Measurements from ENCODE around the gene CADM4. TPM values are rescaled to one million over a fixed set of nuclear protein-coding genes. Genes with fewer than 3 reads are reported as not detected.

The CADM4 gene
- total RNA-seq, 1 experiment from 2014 or later, result 28.7 TPM

GRCh38 chr19:43619262-43620060, 20.2 kb downstream of the CADM4 start, which contains the start of gene ZNF428:
Gene ZNF428 (minus strand): TSS chr19:43619629. CDS start chr19:43614304, 5,325 bp downstream.
- TF ChIP-seq YY1 (IDR thresholded peaks at IDR 0.05; ENCODE audit: extremely low read depth, insufficient replicate concordance, low read depth, low read length) (no peak), SIN3A (IDR thresholded peaks at IDR 0.05; ENCODE audit: low read depth) (peak; percentile 77), TCF7L2 (IDR thresholded peaks at IDR 0.05; ENCODE audit: borderline replicate concordance, extremely low read depth, insufficient read depth, insufficient read length) (peak; percentile 90), POLR2AphosphoS5 (IDR thresholded peaks at IDR 0.05; ENCODE audit: low read depth, low read length) (peak; percentile 73; the same call in 1 of the 2 replicates), POLR2A (IDR thresholded peaks at IDR 0.05; ENCODE audit: borderline replicate concordance, extremely low read depth, insufficient read depth, insufficient read length) (peak; percentile 72), ZFX (IDR thresholded peaks at IDR 0.05) (peak; percentile 70; the same call in 1 of the 2 replicates), ZBTB33 (IDR thresholded peaks at IDR 0.05; ENCODE audit: extremely low read depth, insufficient replicate concordance, low read length) (no peak)
- TF ChIP-seq, protein P1, sequence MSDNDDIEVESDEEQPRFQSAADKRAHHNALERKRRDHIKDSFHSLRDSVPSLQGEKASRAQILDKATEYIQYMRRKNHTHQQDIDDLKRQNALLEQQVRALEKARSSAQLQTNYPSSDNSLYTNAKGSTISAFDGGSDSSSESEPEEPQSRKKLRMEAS (IDR thresholded peaks at IDR 0.05), result peak; percentile 49; the same call in 1 of the 2 replicates
- ChIA-PET POLR2A (no interaction called here), CTCF (no interaction called here)

More at GRCh38 chr19:43619262-43620060, 20.2 kb downstream of the CADM4 start, which contains the start of gene ZNF428:
- ATAC-seq (peak; percentile 88), DNase-seq (ENCODE audit: low read depth, low spot score) (peak; percentile 61)
- Histone ChIP-seq H4K20me1 (ENCODE audit: insufficient read depth) (no peaks in the 10 kb centered on the region), H3K4me2 (ENCODE audit: low read length) (peak within 1 kb of the TSS; percentile 99), H3K9ac (ENCODE audit: low read length) (peak within 1 kb of the TSS; percentile 72), H3K9me3 (ENCODE audit: control insufficient read depth in 1 of 2, insufficient read depth in 1 of 2, low read depth in 1 of 2, low read length in 2 of 2) (no peaks in the 10 kb centered on the region), H3K9me2 (ENCODE audit: insufficient read depth) (no peaks in the 10 kb centered on the region), H3K36me3 (ENCODE audit: control insufficient read depth in 1 of 2, insufficient read depth in 2 of 2, low read length in 2 of 2) (no peaks in the 10 kb centered on the region), H3K27ac (ENCODE audit: low read depth, low read length) (peak within 1 kb of the TSS; percentile 91), H3K79me2 (ENCODE audit: insufficient read depth, low read length) (peaks cover 27% of the 10 kb centered on the region), H2AFZ (ENCODE audit: low read depth, low read length, poor library complexity, severe bottlenecking) (peak within 1 kb of the TSS; percentile 66), H3K4me1 (ENCODE audit: control insufficient read depth in 1 of 2, insufficient read depth in 2 of 2, low read length in 2 of 2) (peaks cover 14 to 31% of the 10 kb centered on the region in 2 experiments), H3K27me3 (ENCODE audit: insufficient read depth, low read length) (no peaks in the 10 kb centered on the region), H3K4me3 (replicated peaks in 1 of 2; ENCODE audit: low read depth in 1 of 2, low read length in 2 of 2) (peak within 1 kb of the TSS; percentile 77 to 84)
- RAD21 ChIA-PET (ENCODE audit: low non-redundant PET in 1 of 2, low total read pairs in 2 of 2, uncharacterized antibody in 2 of 2, unreplicated experiment in 2 of 2), result no interaction called here
- no TSS peak for BruUV-seq (replicated peaks)
- intact Hi-C loops (cut with micrococcal nuclease), result loop anchor here (1.0 kb wide), 1 partner anchor 23 kb away; the partner anchor contains the start of genes IRGQ and ZNF576
